Measurements from ENCODE around the gene PGAP2.

Gene PGAP2

GRCh38 chr11:3817181-3817800, 8.9 kb downstream of the PGAP2 start:
- no peak for TF ChIP-seq CTCF (IDR thresholded peaks at IDR 0.05; ENCODE audit: low read length, missing control alignments)
- no peak overlapping the region for H3K4me3 ChIP-seq (replicated peaks; ENCODE audit: low read depth, low read length)
- no peak for DNase-seq (ENCODE audit: low read depth)

- DNase-seq (ENCODE audit: low read depth): no peak
- TF ChIP-seq CTCF (IDR thresholded peaks at IDR 0.05; ENCODE audit: low read length, missing control alignments): no peak
- H3K4me3 ChIP-seq (replicated peaks; ENCODE audit: low read depth, low read length): no peak overlapping the region
Measured at GRCh38 chr11:3820971-3821370, 12.6 kb downstream of the PGAP2 start.

- DNase-seq (ENCODE audit: low read depth): no peak
- H3K4me3 ChIP-seq (replicated peaks; ENCODE audit: low read depth, low read length): no peak overlapping the region
- no peak for TF ChIP-seq CTCF (IDR thresholded peaks at IDR 0.05; ENCODE audit: low read length, missing control alignments)
Measured at GRCh38 chr11:3822312-3822711, 14.0 kb downstream of the PGAP2 start.

GRCh38 chr11:3823303-3823702, 14.9 kb downstream of the PGAP2 start:
- DNase-seq (ENCODE audit: low read depth): peak; percentile 75
- no peak for TF ChIP-seq CTCF (IDR thresholded peaks at IDR 0.05; ENCODE audit: low read length, missing control alignments)
- H3K4me3 ChIP-seq (replicated peaks; ENCODE audit: low read depth, low read length): no peak overlapping the region

GRCh38 chr11:3823762-3824506, 15.6 kb downstream of the PGAP2 start:
- no peak for TF ChIP-seq CTCF (IDR thresholded peaks at IDR 0.05; ENCODE audit: low read length, missing control alignments)
- DNase-seq (ENCODE audit: low read depth): no peak
- no peak overlapping the region for H3K4me3 ChIP-seq (replicated peaks; ENCODE audit: low read depth, low read length)

GRCh38 chr11:3824714-3825472, 16.5 kb downstream of the PGAP2 start:
- peak; percentile 55 for DNase-seq (ENCODE audit: low read depth)
- TF ChIP-seq CTCF (IDR thresholded peaks at IDR 0.05; ENCODE audit: low read length, missing control alignments): peak; percentile 65
- H3K4me3 ChIP-seq (replicated peaks; ENCODE audit: low read depth, low read length): no peak overlapping the region

Measured in fibroblast of pulmonary artery (primary cell).